HG02852 (cell line): ENCODE data around the gene PLIN5.

Source experiments
- ATAC-seq: cut with Tn5 transposase; IDR thresholded peaks from one replicate; pipeline ENCODE4 v1.9.1; 2021; ENCODE audit warnings: mild to moderate bottlenecking, moderate library complexity; ENCODE audit not compliant: unreplicated experiment

PLIN5 gene

DNA sequence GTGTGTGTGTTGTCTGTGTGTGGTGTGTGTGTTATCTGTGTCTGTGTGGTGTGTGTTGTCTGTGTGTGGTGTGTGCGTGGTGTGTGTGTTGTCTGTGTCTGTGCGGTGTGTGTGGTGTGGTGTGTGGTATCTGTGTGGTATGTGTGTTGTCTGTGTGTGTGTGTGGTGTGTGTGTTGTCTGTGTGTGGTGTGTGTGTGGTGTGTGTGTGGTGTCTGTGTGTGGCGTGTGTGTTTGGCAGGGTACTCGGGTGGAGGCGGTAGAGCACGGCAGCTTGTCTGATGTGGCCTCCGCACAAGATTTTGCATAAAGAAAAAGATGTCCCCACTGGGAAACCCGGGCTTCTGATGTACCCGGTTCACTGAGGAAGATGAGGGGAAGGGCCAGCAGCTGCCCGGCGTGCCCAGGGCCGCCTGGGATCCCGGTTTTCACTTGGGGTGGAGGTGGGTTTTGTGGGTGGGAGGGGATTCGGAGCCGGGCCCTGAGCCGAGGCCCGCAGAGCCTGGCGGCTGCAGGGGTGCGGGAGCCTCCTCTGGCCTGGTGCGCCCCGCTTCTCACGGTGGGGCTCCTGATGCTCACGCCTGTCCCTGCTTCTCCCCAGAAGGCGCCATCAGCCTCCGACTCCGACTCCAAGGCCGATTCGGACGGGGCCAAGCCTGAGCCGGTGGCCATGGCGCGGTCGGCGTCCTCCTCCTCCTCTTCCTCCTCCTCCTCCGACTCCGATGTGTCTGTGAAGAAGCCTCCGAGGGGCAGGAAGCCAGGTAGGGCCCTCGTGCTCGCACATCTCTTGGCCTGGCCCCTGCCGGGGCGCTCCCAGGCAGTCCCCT is 41.7 kb downstream of the PLIN5 start:
- ATAC-seq = no peak

GRCh38 chr19:4492337-4493103 is 42.5 kb downstream of the PLIN5 start:
- ATAC-seq = no peak

DNA sequence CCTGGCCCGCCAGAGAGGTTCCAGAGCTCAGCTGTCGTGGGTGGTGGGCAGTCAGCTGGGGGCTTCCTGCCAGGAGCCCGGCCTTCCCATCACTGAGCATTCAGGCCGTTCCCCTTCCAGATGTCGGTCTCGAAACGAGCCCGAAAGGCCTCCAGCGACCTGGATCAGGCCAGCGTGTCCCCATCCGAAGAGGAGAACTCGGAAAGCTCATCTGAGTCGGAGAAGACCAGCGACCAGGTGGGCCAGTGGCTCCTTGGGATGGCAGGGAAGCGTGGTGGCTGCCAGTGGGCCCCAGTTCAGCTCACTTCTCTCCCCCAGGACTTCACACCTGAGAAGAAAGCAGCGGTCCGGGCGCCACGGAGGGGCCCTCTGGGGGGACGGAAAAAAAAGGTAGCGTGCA is 43.6 kb downstream of the PLIN5 start:
- no peak for ATAC-seq

GRCh38 chr19:4488496-4488895 is 46.5 kb downstream of the PLIN5 start:
- ATAC-seq = no peak

DNA sequence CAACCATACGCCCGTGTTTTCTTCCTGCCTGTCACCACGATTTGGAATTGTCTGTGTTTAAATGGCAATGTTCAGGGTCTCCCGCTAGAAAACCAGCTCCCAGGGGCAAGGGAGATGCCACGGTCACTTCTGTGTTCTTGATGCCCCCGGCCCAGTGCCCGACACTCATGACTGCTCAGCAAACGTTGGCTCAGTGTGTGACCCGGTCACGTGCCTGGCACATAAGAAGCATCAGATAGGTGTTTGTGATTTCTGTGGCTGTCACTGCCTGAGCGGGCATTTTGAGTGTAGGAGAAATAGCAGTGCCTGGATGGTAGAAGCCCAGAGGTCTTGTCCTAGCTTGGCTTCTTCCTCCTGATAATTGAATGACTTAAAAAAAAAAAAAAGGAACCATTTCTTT is 47.5 kb downstream of the PLIN5 start:
- ATAC-seq = no peak

- ATAC-seq = no peak
Measured at GRCh38 chr19:4483385-4483784, 51.6 kb downstream of the PLIN5 start.

GRCh38 chr19:4482721-4483364 is 52.2 kb downstream of the PLIN5 start:
- no peak for ATAC-seq

DNA sequence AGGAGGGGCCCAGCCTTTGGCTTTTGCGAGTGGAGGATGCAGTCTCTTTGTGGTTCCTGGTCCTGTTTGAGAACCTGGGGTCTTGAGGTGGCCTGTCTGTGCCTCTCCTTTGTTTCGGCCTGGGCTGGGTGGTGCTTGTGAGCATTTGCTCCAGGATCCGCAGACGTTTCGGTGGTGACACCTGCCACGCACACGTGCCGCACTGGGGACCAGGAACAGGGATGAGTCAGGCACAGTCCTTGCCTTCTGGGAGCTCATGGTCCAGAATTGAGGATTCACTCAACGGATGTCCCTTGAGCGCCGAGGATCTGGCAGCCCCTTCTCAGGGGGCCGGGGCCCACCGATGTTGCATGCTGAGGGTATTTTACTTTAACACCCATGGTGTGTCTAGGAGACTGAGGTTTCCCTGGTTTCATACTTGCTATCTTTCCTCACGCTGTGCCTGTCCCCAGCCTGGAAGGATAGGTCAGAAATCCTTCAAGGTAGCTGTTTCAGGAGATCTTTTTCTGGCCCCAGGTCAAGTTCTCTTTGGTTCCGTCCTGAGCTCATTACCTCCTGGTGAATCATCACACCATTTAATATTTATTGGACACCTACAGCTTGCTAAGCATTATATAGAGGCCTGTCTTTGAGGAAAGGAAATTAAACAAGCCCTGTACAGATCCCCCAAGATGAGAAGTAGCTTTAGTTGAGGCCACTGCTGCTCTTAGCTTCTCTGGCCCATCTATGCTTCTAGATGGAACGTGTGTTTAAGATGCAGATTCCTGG is 57.8 kb downstream of the PLIN5 start:
- ATAC-seq = no peak

DNA sequence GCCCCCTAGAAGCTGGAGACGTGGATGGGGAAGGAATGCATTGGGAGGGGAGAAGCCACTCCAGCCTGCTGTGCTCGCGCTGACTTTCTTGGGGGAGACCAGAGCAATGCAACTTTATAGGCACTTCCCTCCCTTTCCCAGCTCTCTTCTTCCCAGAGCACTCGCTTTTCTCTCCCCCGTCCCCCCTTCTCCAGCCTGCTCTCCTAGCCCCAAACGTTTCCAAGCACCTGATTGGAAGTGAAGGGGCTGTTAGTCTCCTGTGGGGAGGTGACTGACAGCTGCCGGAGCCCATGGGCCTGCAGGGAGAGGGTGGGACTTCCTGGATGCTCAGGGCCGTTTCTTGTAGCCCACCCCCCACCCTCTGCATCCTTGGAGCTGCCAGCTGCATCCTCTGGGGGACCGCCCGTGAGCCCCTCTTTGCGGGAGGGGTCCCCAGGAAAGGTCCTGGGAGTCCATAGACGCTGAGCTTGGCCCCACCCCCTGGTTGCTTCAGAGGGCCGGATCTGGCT is 60.5 kb downstream of the PLIN5 start:
- no peak for ATAC-seq

DNA sequence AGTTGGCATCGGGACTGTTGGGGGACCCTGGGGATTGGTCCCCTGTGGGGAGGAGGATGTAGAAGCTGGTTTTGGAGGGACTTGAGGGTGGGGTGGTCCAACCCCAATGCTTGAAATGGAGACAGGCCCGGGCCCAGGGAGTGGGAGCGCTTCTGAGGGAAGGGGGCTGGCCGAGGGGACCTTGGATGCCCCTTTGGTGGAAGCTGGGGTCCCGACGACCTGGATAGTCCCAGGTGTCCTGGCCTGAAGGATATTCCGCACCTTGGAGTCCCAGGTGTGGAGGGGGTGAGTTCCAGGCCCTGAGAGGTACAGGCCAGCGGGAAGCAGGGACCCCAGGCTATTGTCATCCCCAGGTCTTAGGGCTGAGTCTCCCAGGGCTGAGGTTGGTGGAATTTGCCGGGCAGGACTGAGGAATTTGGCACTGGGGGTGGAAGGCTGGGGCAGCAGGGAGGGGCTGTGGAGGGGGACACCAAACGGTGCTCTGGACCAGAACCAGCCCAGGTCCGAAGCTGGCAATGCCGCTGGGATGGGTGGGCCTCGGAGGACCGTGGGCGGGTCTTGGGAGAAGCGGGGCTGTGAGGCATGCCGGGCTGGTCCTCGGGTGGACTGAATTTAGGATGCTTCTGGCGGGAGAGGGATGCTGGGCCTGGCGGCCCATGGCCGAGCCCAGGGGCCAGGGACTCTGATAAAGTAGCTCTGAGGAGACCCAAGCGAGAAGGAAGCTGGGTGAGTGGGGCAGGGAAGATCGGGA is 61.1 kb downstream of the PLIN5 start:
- no peak for ATAC-seq

- ATAC-seq = no peak
Measured at GRCh38 chr19:4473011-4473762, 61.8 kb downstream of the PLIN5 start.
